ENCODE results near the gene RNF32. TPM values are rescaled to one million over a fixed set of nuclear protein-coding genes. Genes with fewer than 3 reads are reported as not detected.
"Not testable (repeated sequence)": the region's sequence is repeated elsewhere in the genome, so short reads cannot be mapped to it uniquely, and the experiment has no call there.

RNF32 gene
- total RNA-seq, 3 donors from 2014 or later = 0.98 to 2.9 (median 1.3) TPM

- TF ChIP-seq POLR2AphosphoS5 (IDR thresholded peaks at IDR 0.05) (no peak), CTCF (IDR thresholded peaks at IDR 0.05) (no peak), POLR2A (IDR thresholded peaks at IDR 0.05) (no peak)
- no peak overlapping the region for H3K4me3 ChIP-seq
- H3K27ac ChIP-seq = no peak overlapping the region
- no peak for DNase-seq (ENCODE audit: low spot score in 2 of 2)
- H3K27me3 ChIP-seq = peaks cover 0 to 15% of the 10 kb centered on the region in 2 donors
- intact Hi-C loops (cut with DNase I; ENCODE audit: low total_unique reads) = no loop called here
- no peaks in the 10 kb centered on the region for H3K4me1 ChIP-seq
- no peaks in the 10 kb centered on the region for H3K36me3 ChIP-seq
- no peaks in the 10 kb centered on the region for H3K9me3 ChIP-seq
Observed at GRCh38 chr7:156618780-156619367, 21.7 kb upstream of the RNF32 start.

DNA sequence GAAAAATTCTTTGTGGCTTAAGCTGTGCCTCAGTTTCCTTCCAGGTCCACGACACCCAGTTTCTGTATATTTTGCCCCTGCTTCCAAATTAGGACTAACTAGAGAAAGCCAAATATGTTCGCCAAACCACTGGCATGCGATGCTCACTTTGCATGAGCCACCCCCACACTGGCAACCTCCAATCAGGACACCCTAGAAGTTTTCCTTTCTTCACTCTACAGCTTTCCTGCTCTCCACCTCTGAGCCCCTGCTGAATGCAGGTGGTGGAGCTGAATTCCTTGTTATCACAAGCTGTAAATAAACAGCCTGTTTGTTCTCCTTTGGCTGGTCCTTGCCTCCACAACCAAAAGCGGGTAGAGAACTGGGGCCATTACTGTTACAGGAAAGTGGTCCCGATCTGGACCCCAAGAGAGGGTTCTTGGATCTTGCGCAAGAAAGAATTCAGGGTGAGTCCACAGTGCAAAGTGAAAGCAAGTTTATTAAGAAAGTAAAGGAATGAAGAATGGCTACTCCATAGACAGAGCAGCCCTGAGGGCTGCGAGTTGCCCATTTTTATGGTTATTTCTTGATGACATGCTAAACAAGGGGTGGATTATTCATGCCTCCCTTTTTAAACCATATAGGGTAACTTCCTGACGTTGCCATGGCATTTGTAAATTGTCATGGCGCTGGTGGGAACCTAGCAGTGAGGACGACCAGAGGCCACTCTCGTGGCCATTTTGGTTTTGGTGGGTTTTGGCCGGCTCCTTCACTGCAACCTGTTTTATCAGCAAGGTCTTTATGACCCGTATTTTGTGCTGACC, 20.9 kb upstream of the RNF32 start:
- H3K36me3 ChIP-seq; DNase-seq (ENCODE audit: low spot score in 2 of 2); H3K4me3 ChIP-seq; H3K27ac ChIP-seq; intact Hi-C loops (cut with DNase I; ENCODE audit: low total_unique reads); H3K9me3 ChIP-seq; H3K4me1 ChIP-seq: not testable (repeated sequence)
- H3K27me3 ChIP-seq = peaks cover 0 to 13% of the 10 kb centered on the region in 2 donors

DNA sequence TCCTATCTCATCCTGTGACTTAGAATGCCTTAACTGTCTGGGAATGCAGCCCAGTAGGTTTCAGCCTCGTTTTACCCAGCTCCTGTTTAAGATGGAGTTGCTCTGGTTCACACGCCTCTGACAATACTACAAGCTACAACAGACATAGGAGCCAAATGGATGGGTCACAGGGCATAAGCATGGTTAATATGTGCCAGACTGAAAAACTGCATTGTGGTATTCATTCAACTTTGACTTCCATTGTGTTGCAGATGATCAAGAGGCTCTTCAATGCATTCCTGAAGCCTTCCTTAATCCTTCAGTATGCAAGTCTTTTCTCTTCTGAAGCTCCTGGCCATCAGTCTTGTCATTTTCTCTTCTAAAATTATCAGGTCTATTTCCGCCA, 20.3 kb upstream of the RNF32 start:
- no peak for DNase-seq (ENCODE audit: low spot score in 2 of 2)
- H3K27me3 ChIP-seq = peaks cover 0 to 12% of the 10 kb centered on the region in 2 donors
- TF ChIP-seq CTCF (IDR thresholded peaks at IDR 0.05) = no peak
- TF ChIP-seq POLR2A (IDR thresholded peaks at IDR 0.05) = no peak
- no peak for TF ChIP-seq POLR2AphosphoS5 (IDR thresholded peaks at IDR 0.05)
- no peak overlapping the region for H3K4me3 ChIP-seq
- H3K9me3 ChIP-seq = no peaks in the 10 kb centered on the region
- H3K36me3 ChIP-seq = no peaks in the 10 kb centered on the region
- H3K27ac ChIP-seq = no peak overlapping the region
- no peaks in the 10 kb centered on the region for H3K4me1 ChIP-seq
- intact Hi-C loops (cut with DNase I; ENCODE audit: low total_unique reads) = no loop called here

DNA sequence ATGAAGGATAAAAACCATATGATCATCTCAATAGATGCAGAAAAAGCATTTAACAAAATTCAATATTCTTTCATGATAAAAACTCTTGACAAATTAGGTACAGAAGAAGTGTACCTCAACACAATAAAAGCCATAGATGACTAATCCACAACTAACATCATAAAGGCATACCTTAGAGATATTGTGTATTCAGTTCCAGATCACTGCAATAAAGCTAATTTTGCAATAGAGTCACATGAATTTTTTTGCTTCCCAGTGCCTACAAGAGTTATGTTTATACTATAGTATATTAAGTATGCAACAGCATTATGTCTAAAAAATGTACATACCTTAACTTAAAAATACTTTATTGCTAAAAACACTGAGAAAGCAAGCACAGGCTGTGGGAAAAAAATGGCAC, 18.9 kb upstream of the RNF32 start:
- intact Hi-C loops (cut with DNase I; ENCODE audit: low total_unique reads) = no loop called here
- no peak overlapping the region for H3K27ac ChIP-seq
- no peak overlapping the region for H3K4me3 ChIP-seq
- H3K4me1 ChIP-seq = no peaks in the 10 kb centered on the region
- H3K9me3 ChIP-seq = no peaks in the 10 kb centered on the region
- peaks cover 0 to 12% of the 10 kb centered on the region in 2 donors for H3K27me3 ChIP-seq
- no peak for DNase-seq (ENCODE audit: low spot score in 2 of 2)
- no peaks in the 10 kb centered on the region for H3K36me3 ChIP-seq
- no peak for TF ChIP-seq POLR2A (IDR thresholded peaks at IDR 0.05)
- TF ChIP-seq POLR2AphosphoS5 (IDR thresholded peaks at IDR 0.05) = no peak
- TF ChIP-seq CTCF (IDR thresholded peaks at IDR 0.05) = no peak

DNA sequence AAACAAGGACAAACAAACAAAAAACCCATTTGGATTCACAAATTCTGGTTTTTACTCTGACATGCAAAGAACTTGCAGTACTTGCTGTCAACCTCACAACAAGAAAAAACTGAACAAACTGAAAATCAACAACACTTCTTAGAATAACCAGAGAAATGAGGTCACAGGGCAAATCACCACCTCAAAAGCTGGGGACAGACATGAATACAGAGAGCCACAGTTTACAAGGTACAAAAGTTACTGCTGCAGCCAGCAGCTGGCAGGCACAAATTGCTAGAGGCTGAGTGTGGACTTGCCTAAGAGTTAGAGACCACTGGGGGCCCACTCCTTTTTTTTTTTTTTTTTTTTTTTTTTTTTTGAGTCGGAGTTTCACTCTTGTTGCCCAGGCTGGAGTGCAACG, 15.0 kb upstream of the RNF32 start:
- H3K36me3 ChIP-seq = no peaks in the 10 kb centered on the region
- DNase-seq (ENCODE audit: low spot score in 2 of 2) = no peak
- H3K4me1 ChIP-seq = no peaks in the 10 kb centered on the region
- no peaks in the 10 kb centered on the region for H3K27me3 ChIP-seq
- peaks cover 26 to 27% of the 10 kb centered on the region in 2 donors for H3K9me3 ChIP-seq
- no peak for TF ChIP-seq POLR2AphosphoS5 (IDR thresholded peaks at IDR 0.05)
- TF ChIP-seq CTCF (IDR thresholded peaks at IDR 0.05) = no peak
- no peak for TF ChIP-seq POLR2A (IDR thresholded peaks at IDR 0.05)
- H3K4me3 ChIP-seq = no peak overlapping the region
- no peak overlapping the region for H3K27ac ChIP-seq
- intact Hi-C loops (cut with DNase I; ENCODE audit: low total_unique reads) = no loop called here
